Calu3 (cell line): ENCODE results near the gene ATXN7L1. TPM values are rescaled to one million over a fixed set of nuclear protein-coding genes. Genes with fewer than 3 reads are reported as not detected.

Experiments used
- BruUV-seq: library from RNA; stranded (reverse); fragments of 400-500 nt; replicated peaks from 2 replicates; lab custom pipeline; 2021; lab: Mats Ljungman, UMichigan
- CTCF ChIA-PET: fragments of 300-600 bp; sonication (Branson Sonifier 250); formaldehyde crosslinking; loops from one replicate; lab custom pipeline; 2022; ENCODE audit warnings: antibody characterized with exemption; lab: Charles Lee
- DNase-seq: peaks from one replicate; pipeline ENCODE4 v3.0.0; 2022
- H3K27ac Mint-ChIP-seq: one replicate; pipeline ENCODE4 v1.8.0; 2022; ENCODE audit warnings: mixed read lengths; ENCODE audit not compliant: unreplicated experiment
- H3K27me3 Mint-ChIP-seq: one replicate; pipeline ENCODE4 v1.8.0; 2022; ENCODE audit warnings: mixed read lengths; ENCODE audit not compliant: unreplicated experiment
- H3K36me3 Mint-ChIP-seq: one replicate; pipeline ENCODE4 v1.8.0; 2022; ENCODE audit warnings: mild to moderate bottlenecking, moderate library complexity, mixed read lengths; ENCODE audit not compliant: insufficient read depth, unreplicated experiment
- H3K4me1 Mint-ChIP-seq: one replicate; pipeline ENCODE4 v1.8.0; 2022; ENCODE audit warnings: mild to moderate bottlenecking, low read depth, mixed read lengths; ENCODE audit not compliant: unreplicated experiment
- H3K4me3 Mint-ChIP-seq: one replicate; pipeline ENCODE4 v1.8.0; 2022; ENCODE audit warnings: mild to moderate bottlenecking, low read depth, moderate library complexity, mixed read lengths; ENCODE audit not compliant: unreplicated experiment
- H3K9me3 Mint-ChIP-seq: one replicate; pipeline ENCODE4 v1.8.0; 2022; ENCODE audit warnings: low read depth, mixed read lengths; ENCODE audit not compliant: unreplicated experiment
- intact Hi-C: fragments of 100-400 bp; cut with micrococcal nuclease; formaldehyde crosslinking; loops from one replicate; pipeline ENCODE4 v1.10.0; 2022; ENCODE audit not compliant: unreplicated experiment
- total RNA-seq: library from RNA; stranded (reverse); gene quantifications from 2 replicates; pipeline ENCODE4 v1.2.3, GENCODE V29; 2022
- TF ChIP-seq, protein P1 (sequence below): fragments of 200-600 bp; IDR thresholded peaks from one replicate; pipeline ENCODE4 v1.8.0; 2022; ENCODE audit warnings: antibody characterized with exemption; ENCODE audit not compliant: unreplicated experiment

Gene ATXN7L1
- total RNA-seq, 1 experiment from 2014 or later = 12.0 TPM

DNA sequence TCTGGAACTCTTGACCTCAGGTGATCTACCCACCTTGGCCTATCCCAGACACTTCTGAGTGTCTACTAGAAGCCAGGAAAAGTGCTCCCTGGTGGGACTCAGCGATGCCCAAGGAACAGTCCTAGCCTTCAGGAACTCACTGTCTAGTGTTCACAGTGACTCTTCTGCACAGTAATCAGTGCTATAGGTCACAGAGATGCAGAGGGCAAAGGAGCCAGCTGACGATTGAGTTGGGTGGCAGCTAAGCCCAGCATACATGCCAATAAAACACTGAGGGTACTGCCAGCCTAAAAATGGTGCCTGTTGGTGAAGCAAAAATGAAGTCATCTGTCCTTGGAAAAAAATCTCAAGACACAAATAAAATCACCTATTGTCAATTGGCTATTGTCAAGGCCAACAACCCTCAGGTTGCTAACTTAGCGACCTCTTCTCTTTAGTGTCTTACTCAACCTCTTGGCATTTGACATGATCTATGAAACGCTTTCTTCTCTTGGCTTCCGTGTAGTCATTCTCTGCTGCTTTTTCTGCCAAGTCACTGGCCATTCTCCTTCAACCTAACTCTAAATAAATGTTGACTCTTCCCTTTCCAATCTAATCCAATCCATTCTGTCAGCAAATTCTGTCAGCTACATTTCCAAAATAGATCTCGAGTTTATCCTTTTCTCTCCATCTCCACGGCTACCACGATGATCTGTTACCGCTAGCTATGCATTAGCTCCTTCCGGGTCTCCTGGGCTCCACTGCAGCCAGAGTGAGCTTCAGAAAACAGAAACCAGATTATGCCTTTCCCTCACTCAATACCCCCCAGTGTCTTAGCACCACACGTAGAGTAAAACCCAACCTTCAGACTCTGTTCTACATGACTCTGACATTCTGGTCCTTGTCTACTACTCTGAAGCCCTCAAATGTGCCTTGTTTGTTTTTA, 99.2 kb downstream of the ATXN7L1 start:
- no peak overlapping the region for H3K4me3 Mint-ChIP-seq
- intact Hi-C loops = loop anchor here (5.0 to 10.0 kb wide), 2 partner anchors 90 to 378 kb away; no protein-coding TSS in a partner anchor
- TF ChIP-seq, protein P1, sequence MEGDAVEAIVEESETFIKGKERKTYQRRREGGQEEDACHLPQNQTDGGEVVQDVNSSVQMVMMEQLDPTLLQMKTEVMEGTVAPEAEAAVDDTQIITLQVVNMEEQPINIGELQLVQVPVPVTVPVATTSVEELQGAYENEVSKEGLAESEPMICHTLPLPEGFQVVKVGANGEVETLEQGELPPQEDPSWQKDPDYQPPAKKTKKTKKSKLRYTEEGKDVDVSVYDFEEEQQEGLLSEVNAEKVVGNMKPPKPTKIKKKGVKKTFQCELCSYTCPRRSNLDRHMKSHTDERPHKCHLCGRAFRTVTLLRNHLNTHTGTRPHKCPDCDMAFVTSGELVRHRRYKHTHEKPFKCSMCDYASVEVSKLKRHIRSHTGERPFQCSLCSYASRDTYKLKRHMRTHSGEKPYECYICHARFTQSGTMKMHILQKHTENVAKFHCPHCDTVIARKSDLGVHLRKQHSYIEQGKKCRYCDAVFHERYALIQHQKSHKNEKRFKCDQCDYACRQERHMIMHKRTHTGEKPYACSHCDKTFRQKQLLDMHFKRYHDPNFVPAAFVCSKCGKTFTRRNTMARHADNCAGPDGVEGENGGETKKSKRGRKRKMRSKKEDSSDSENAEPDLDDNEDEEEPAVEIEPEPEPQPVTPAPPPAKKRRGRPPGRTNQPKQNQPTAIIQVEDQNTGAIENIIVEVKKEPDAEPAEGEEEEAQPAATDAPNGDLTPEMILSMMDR = no peak
- no peak for DNase-seq
- H3K27ac Mint-ChIP-seq = no peak overlapping the region
- H3K36me3 Mint-ChIP-seq = no peaks in the 10 kb centered on the region
- CTCF ChIA-PET = no interaction called here
- BruUV-seq = no TSS peak
- peaks cover 7% of the 10 kb centered on the region for H3K4me1 Mint-ChIP-seq
- no peaks in the 10 kb centered on the region for H3K9me3 Mint-ChIP-seq
- H3K27me3 Mint-ChIP-seq = no peaks in the 10 kb centered on the region

DNA sequence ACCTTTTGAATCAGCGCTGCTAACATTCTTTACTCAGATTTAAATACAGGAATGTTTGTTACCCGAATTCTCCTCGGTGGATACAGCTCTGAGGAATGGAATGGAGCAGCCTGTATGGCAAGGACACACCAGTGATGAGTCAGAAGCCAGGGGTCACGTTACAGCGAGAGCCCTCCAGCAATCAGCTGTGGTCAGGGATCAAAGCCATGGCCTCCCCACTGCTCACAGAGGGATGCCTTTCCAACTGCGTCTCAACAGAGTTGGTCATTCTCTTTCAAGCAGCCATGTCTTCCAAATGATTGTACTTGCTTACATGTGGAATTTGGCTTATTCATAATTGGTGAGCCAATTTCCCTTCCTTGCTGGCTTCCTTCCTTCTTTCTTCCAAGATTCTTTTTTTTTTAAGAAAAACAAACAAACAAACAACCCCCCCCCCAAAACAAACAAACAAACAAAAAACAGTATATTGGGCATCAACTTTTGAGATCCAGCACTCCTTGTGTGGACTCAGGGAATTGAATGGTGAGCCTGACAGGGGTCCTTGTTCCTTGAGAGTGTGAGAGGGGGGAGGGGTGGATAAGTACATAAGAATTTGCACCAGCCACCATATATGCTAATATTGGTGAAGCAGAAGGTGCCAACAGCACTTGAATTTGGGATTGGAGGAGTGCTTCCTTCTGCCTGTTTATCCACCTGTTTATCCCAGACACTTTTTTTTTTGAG, 100.2 kb downstream of the ATXN7L1 start:
- TF ChIP-seq, protein P1 = no peak
- intact Hi-C loops = loop anchor here (5.0 to 10.0 kb wide), 2 partner anchors 91 to 379 kb away; no protein-coding TSS in a partner anchor
- no peaks in the 10 kb centered on the region for H3K27me3 Mint-ChIP-seq
- no peaks in the 10 kb centered on the region for H3K36me3 Mint-ChIP-seq
- DNase-seq = peak; percentile 18
- no peak overlapping the region for H3K27ac Mint-ChIP-seq
- no TSS peak for BruUV-seq
- H3K9me3 Mint-ChIP-seq = no peaks in the 10 kb centered on the region
- H3K4me1 Mint-ChIP-seq = peaks cover 7% of the 10 kb centered on the region
- CTCF ChIA-PET = interaction anchor here (0.6 kb wide), 1 partner anchor 11 kb away, joined by 3 read pairs; no protein-coding TSS in a partner anchor
- H3K4me3 Mint-ChIP-seq = no peak overlapping the region

DNA sequence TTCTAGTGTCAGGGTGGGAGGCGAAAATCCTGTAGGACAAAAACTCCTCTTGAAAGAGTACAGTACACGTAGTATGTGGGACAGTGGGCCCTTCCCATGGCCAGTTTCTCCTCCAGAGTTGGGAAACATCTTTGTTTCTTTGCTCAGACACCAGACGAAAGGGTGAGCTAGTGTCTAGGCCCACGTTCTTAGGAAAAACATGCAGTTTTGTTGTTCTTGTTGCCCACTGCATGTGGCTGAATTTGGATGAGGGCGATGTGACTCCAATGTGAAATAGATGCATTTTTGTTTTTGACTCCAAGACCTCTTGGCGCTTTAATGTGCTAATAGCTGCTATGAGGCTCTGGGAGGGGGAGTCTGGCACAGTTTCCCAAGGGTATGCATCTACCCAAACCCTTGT, 100.8 kb downstream of the ATXN7L1 start:
- Mint-ChIP-seq H3K4me3 (no peak overlapping the region), H3K27ac (no peak overlapping the region), H3K27me3 (no peaks in the 10 kb centered on the region), H3K4me1 (peaks cover 7% of the 10 kb centered on the region), H3K9me3 (no peaks in the 10 kb centered on the region), H3K36me3 (no peaks in the 10 kb centered on the region)
- TF ChIP-seq, protein P1 = no peak
- CTCF ChIA-PET = interaction anchor here (0.6 kb wide), 1 partner anchor 11 kb away, joined by 3 read pairs; no protein-coding TSS in a partner anchor
- intact Hi-C loops = loop anchor here (5.0 to 10.0 kb wide), 2 partner anchors 92 to 379 kb away; no protein-coding TSS in a partner anchor
- BruUV-seq = no TSS peak
- DNase-seq = no peak

DNA sequence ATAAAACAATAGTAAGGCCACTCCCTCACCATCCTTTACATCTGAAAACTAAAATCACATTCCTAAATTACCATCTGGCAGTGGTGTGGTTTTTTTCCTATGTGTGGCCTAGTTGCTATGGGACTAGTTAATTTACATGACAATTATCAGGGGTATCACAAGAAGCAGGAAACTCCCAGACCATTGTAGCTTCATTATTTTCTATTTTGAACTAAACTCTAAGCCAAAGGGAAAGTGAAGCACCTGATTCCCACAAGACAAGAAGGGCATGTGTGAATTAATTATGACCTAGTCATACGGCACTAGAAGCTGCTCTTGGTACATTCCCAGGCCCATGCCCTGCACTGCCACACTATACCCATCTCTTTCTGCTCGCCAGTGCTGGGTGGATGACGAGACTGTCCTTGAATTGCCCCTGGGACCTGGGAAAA, 103.4 kb downstream of the ATXN7L1 start:
- TF ChIP-seq, protein P1 = no peak
- intact Hi-C loops = loop anchor here (10.0 kb wide), 1 partner anchor 382 kb away; no protein-coding TSS in a partner anchor
- no peak overlapping the region for H3K27ac Mint-ChIP-seq
- no peaks in the 10 kb centered on the region for H3K27me3 Mint-ChIP-seq
- H3K36me3 Mint-ChIP-seq = no peaks in the 10 kb centered on the region
- CTCF ChIA-PET = no interaction called here
- no peak for DNase-seq
- no peak overlapping the region for H3K4me3 Mint-ChIP-seq
- BruUV-seq = no TSS peak
- no peaks in the 10 kb centered on the region for H3K9me3 Mint-ChIP-seq
- H3K4me1 Mint-ChIP-seq = peaks cover 16% of the 10 kb centered on the region
